Measurements from ENCODE around the gene CNTNAP4.

DNA sequence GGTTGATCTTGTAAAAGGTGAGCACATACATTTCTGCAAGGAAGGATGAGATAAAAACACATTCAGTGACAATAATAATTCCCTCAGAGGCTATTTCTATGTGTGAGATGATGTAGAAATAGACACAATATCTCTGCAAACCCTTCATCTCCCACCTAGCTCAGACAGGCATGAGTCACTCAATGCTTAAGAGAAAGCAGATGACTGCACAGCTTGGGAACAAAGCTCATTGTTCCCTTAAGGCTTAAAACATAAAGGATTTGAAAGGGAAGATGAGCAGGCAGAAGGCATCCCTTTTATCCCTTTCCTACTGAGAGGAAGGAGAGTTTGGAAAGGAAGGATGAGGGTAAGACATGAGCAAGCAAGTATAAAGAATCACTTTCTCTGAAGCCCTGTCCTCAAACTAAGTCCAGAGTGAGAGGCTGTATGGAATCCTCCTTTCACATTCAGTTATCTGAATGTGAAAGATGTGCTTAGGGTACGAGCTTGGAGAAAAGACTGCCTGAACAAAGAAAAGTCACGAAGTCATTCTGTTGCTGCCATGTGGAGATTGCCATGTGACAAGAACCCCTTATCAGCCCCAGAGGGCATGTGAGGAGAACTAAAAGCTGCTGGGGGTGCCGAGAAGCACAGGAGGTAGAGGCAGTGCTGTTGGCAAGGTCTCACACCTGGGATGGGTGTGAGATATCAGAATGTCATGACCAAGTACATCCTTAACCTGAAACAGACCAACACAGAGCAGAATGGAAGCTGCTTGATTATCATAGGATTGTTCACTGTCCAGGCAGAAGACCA lies 58.2 kb downstream of the CNTNAP4 start:
- TF ChIP-seq ELF4 (IDR thresholded peaks at IDR 0.05) (no peak), SP1 (IDR thresholded peaks at IDR 0.05) (no peak), FOXM1 (IDR thresholded peaks at IDR 0.05; ENCODE audit: borderline replicate concordance) (no peak), TARDBP (IDR thresholded peaks at IDR 0.05) (no peak), BHLHE40 (IDR thresholded peaks at IDR 0.05; ENCODE audit: borderline replicate concordance) (no peak), ARNT (IDR thresholded peaks at IDR 0.05) (no peak), FOXA1 (IDR thresholded peaks at IDR 0.05) (no peak), ZNF384 (IDR thresholded peaks at IDR 0.05) (no peak)
- TF ChIP-seq, protein P1, sequence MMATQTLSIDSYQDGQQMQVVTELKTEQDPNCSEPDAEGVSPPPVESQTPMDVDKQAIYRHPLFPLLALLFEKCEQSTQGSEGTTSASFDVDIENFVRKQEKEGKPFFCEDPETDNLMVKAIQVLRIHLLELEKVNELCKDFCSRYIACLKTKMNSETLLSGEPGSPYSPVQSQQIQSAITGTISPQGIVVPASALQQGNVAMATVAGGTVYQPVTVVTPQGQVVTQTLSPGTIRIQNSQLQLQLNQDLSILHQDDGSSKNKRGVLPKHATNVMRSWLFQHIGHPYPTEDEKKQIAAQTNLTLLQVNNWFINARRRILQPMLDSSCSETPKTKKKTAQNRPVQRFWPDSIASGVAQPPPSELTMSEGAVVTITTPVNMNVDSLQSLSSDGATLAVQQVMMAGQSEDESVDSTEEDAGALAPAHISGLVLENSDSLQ (IDR thresholded peaks at IDR 0.05) = no peak
